ENCODE data around the gene DYNLT1.
A peak's percentile ranks its signal among the peaks of the same experiment; 100 is the strongest.
"Not testable (repeated sequence)": the region's sequence is repeated elsewhere in the genome, so short reads cannot be mapped to it uniquely, and the experiment has no call there.

Gene DYNLT1

GRCh38 chr6:158619922-158620801 lies 24.4 kb downstream of the DYNLT1 start:
- no CpG with 5 or more reads among the region's 17 CpGs for WGBS (ENCODE audit: extremely low coverage, insufficient coverage, low lambda C conversion rate)
- H3K4me1 ChIP-seq (ENCODE audit: control insufficient read depth, low read depth, low read length), result no peaks in the 10 kb centered on the region
- no peak overlapping the region for H3K4me3 ChIP-seq (ENCODE audit: low read length)
- H4K5ac ChIP-seq (ENCODE audit: low read length), result no peak overlapping the region
- peaks cover 4% of the 10 kb centered on the region for H3K36me3 ChIP-seq (ENCODE audit: control insufficient read depth, insufficient read depth, low read length)
- H3K27ac ChIP-seq (ENCODE audit: low read depth, low read length), result no peak overlapping the region
- no peaks in the 10 kb centered on the region for H3K79me2 ChIP-seq (ENCODE audit: control insufficient read depth, insufficient read depth, low read length)
- H3K9ac ChIP-seq (ENCODE audit: low read length), result no peak overlapping the region
- no peak overlapping the region for H3K18ac ChIP-seq (ENCODE audit: low read length)
- DNase-seq, result no peak
- H2AK5ac ChIP-seq (ENCODE audit: low read length), result no peak overlapping the region
- no peak overlapping the region for H3K4me2 ChIP-seq (ENCODE audit: low read length)
- H3K27me3 ChIP-seq (ENCODE audit: insufficient read depth, low read length, poor library complexity), result no peaks in the 10 kb centered on the region
- H2BK120ac ChIP-seq (ENCODE audit: low read depth, low read length), result no peak overlapping the region
- H3K56ac ChIP-seq (ENCODE audit: low read length), result no peak overlapping the region
- H2BK15ac ChIP-seq (replicated peaks; ENCODE audit: low read depth), result no peak overlapping the region
- H4K8ac ChIP-seq (ENCODE audit: low read depth, low read length), result no peak overlapping the region
- H3K23ac ChIP-seq (ENCODE audit: low read length), result no peak overlapping the region
- no peak overlapping the region for H3K4ac ChIP-seq (ENCODE audit: low read depth, low read length)
- no peaks in the 10 kb centered on the region for H3K79me1 ChIP-seq (ENCODE audit: low read length)
- no peak overlapping the region for H2BK5ac ChIP-seq (ENCODE audit: low read length)

- H3K4me2 ChIP-seq (ENCODE audit: low read length); H4K8ac ChIP-seq (ENCODE audit: low read depth, low read length); H4K5ac ChIP-seq (ENCODE audit: low read length); H3K9ac ChIP-seq (ENCODE audit: low read length); H2AK5ac ChIP-seq (ENCODE audit: low read length); H2BK120ac ChIP-seq (ENCODE audit: low read depth, low read length); H3K79me2 ChIP-seq (ENCODE audit: control insufficient read depth, insufficient read depth, low read length); H3K18ac ChIP-seq (ENCODE audit: low read length); H3K27me3 ChIP-seq (ENCODE audit: insufficient read depth, low read length, poor library complexity); H3K56ac ChIP-seq (ENCODE audit: low read length); H3K79me1 ChIP-seq (ENCODE audit: low read length); H3K4me3 ChIP-seq (ENCODE audit: low read length); H2BK15ac ChIP-seq (replicated peaks; ENCODE audit: low read depth); H3K23ac ChIP-seq (ENCODE audit: low read length); H3K4ac ChIP-seq (ENCODE audit: low read depth, low read length); H2BK5ac ChIP-seq (ENCODE audit: low read length); H3K4me1 ChIP-seq (ENCODE audit: control insufficient read depth, low read depth, low read length); H3K27ac ChIP-seq (ENCODE audit: low read depth, low read length); H3K36me3 ChIP-seq (ENCODE audit: control insufficient read depth, insufficient read depth, low read length); DNase-seq: not testable (repeated sequence)
- WGBS (ENCODE audit: extremely low coverage, insufficient coverage, low lambda C conversion rate), result no CpG with 5 or more reads among the region's 3 CpGs
These were observed 26.3 kb downstream of the DYNLT1 start for GRCh38 chr6:158618289-158618688.

DNA sequence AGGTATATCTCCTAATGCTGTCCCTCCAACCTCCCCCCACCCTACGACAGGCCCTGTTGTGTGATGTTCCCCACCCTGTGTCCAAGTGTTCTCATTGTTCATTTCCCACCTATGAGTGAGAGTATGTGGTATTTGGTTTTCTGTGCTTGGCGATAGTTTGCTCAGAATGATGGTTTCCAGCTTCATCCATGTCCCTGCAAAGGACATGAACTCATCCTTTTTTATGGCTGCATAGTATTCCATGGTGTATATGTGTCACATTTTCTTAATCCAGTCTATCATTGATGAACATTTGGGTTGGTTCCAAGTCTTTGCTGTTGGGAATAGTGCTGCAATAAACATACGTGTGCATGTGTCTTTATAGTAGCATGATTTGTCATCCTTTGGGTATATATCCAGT lies 29.9 kb downstream of the DYNLT1 start:
- H2BK5ac ChIP-seq (ENCODE audit: low read length); H3K79me2 ChIP-seq (ENCODE audit: control insufficient read depth, insufficient read depth, low read length); H3K9ac ChIP-seq (ENCODE audit: low read length); H2AK5ac ChIP-seq (ENCODE audit: low read length); H3K56ac ChIP-seq (ENCODE audit: low read length); DNase-seq; H3K27me3 ChIP-seq (ENCODE audit: insufficient read depth, low read length, poor library complexity); H4K5ac ChIP-seq (ENCODE audit: low read length); H3K36me3 ChIP-seq (ENCODE audit: control insufficient read depth, insufficient read depth, low read length); H2BK120ac ChIP-seq (ENCODE audit: low read depth, low read length); H3K4ac ChIP-seq (ENCODE audit: low read depth, low read length); H3K27ac ChIP-seq (ENCODE audit: low read depth, low read length); H3K4me2 ChIP-seq (ENCODE audit: low read length); H4K8ac ChIP-seq (ENCODE audit: low read depth, low read length); H3K23ac ChIP-seq (ENCODE audit: low read length); H3K79me1 ChIP-seq (ENCODE audit: low read length); H3K4me3 ChIP-seq (ENCODE audit: low read length); H2BK15ac ChIP-seq (replicated peaks; ENCODE audit: low read depth); H3K18ac ChIP-seq (ENCODE audit: low read length): not testable (repeated sequence)
- H3K4me1 ChIP-seq (ENCODE audit: control insufficient read depth, low read depth, low read length), result peaks cover 12% of the 10 kb centered on the region
- no CpG with 5 or more reads among the region's 3 CpGs for WGBS (ENCODE audit: extremely low coverage, insufficient coverage, low lambda C conversion rate)

- Histone ChIP-seq H2BK5ac (ENCODE audit: low read length) (peak overlapping the region; percentile 77), H3K4me1 (ENCODE audit: control insufficient read depth, low read depth, low read length) (peaks cover 12% of the 10 kb centered on the region), H3K4me3 (ENCODE audit: low read length) (no peak overlapping the region), H3K18ac (ENCODE audit: low read length) (peak overlapping the region; percentile 91), H3K4ac (ENCODE audit: low read depth, low read length) (peak overlapping the region; percentile 43), H2BK15ac (replicated peaks; ENCODE audit: low read depth) (no peak overlapping the region), H3K79me1 (ENCODE audit: low read length) (no peaks in the 10 kb centered on the region), H3K27me3 (ENCODE audit: insufficient read depth, low read length, poor library complexity) (no peaks in the 10 kb centered on the region), H2AK5ac (ENCODE audit: low read length) (no peak overlapping the region), H2BK120ac (ENCODE audit: low read depth, low read length) (peak overlapping the region; percentile 95), H3K23ac (ENCODE audit: low read length) (no peak overlapping the region), H3K56ac (ENCODE audit: low read length) (peak overlapping the region; percentile 26), H4K5ac (ENCODE audit: low read length) (no peak overlapping the region), H3K9ac (ENCODE audit: low read length) (peak overlapping the region; percentile 31), H3K27ac (ENCODE audit: low read depth, low read length) (peak overlapping the region; percentile 69), H3K79me2 (ENCODE audit: control insufficient read depth, insufficient read depth, low read length) (no peaks in the 10 kb centered on the region), H3K4me2 (ENCODE audit: low read length) (peak overlapping the region; percentile 11), H3K36me3 (ENCODE audit: control insufficient read depth, insufficient read depth, low read length) (peaks cover 1% of the 10 kb centered on the region), H4K8ac (ENCODE audit: low read depth, low read length) (no peak overlapping the region)
- WGBS (ENCODE audit: extremely low coverage, insufficient coverage, low lambda C conversion rate), result no CpG with 5 or more reads among the region's 14 CpGs
- peak; percentile 96 for DNase-seq
These were observed 32.8 kb downstream of the DYNLT1 start for GRCh38 chr6:158611541-158612370.

GRCh38 chr6:158611039-158611438 lies 33.5 kb downstream of the DYNLT1 start:
- DNase-seq, result no peak
- Histone ChIP-seq H3K4ac (ENCODE audit: low read depth, low read length) (no peak overlapping the region), H2AK5ac (ENCODE audit: low read length) (peak overlapping the region; percentile 1), H3K9ac (ENCODE audit: low read length) (peak overlapping the region; percentile 10), H3K4me2 (ENCODE audit: low read length) (peak overlapping the region; percentile 0), H2BK5ac (ENCODE audit: low read length) (peak overlapping the region; percentile 77), H4K5ac (ENCODE audit: low read length) (no peak overlapping the region), H3K36me3 (ENCODE audit: control insufficient read depth, insufficient read depth, low read length) (peaks cover 1% of the 10 kb centered on the region), H3K18ac (ENCODE audit: low read length) (peak overlapping the region; percentile 72), H3K56ac (ENCODE audit: low read length) (peak overlapping the region; percentile 26), H2BK15ac (replicated peaks; ENCODE audit: low read depth) (no peak overlapping the region), H3K27ac (ENCODE audit: low read depth, low read length) (peak overlapping the region; percentile 69), H3K4me3 (ENCODE audit: low read length) (no peak overlapping the region), H3K23ac (ENCODE audit: low read length) (no peak overlapping the region), H3K79me1 (ENCODE audit: low read length) (no peaks in the 10 kb centered on the region), H2BK120ac (ENCODE audit: low read depth, low read length) (no peak overlapping the region), H3K4me1 (ENCODE audit: control insufficient read depth, low read depth, low read length) (peaks cover 12% of the 10 kb centered on the region), H3K79me2 (ENCODE audit: control insufficient read depth, insufficient read depth, low read length) (no peaks in the 10 kb centered on the region), H4K8ac (ENCODE audit: low read depth, low read length) (no peak overlapping the region), H3K27me3 (ENCODE audit: insufficient read depth, low read length, poor library complexity) (no peaks in the 10 kb centered on the region)
- WGBS (ENCODE audit: extremely low coverage, insufficient coverage, low lambda C conversion rate), result no CpG with 5 or more reads among the region's 3 CpGs
